WTC11 (cell line): Measurements from ENCODE around the gene TSSC4. TPM values are rescaled to one million over a fixed set of nuclear protein-coding genes. Genes with fewer than 3 reads are reported as not detected.

Source experiments
- CBFB ChIP-seq: sonication (generic); formaldehyde crosslinking; IDR thresholded peaks from 2 replicates; pipeline ENCODE4 v1.8.1; 2022; ENCODE audit warnings: mild to moderate bottlenecking, low read depth, missing genetic modification reagents
- CREM ChIP-seq: sonication (generic); formaldehyde crosslinking; IDR thresholded peaks from 2 replicates; pipeline ENCODE4 v1.8.1; 2022; ENCODE audit warnings: mild to moderate bottlenecking, missing genetic modification reagents, moderate library complexity
- ETV6 ChIP-seq: sonication (generic); formaldehyde crosslinking; IDR thresholded peaks from 2 replicates; pipeline ENCODE4 v1.8.1; 2022; ENCODE audit warnings: mild to moderate bottlenecking, missing genetic modification reagents
- FOXK1 ChIP-seq: sonication (generic); formaldehyde crosslinking; IDR thresholded peaks from 2 replicates; pipeline ENCODE4 v1.8.0; 2022; ENCODE audit warnings: mild to moderate bottlenecking, moderate library complexity, missing genetic modification reagents
- GABPB1 ChIP-seq: sonication (generic); formaldehyde crosslinking; IDR thresholded peaks from 2 replicates; pipeline ENCODE4 v1.8.1; 2023; ENCODE audit warnings: mild to moderate bottlenecking, missing genetic modification reagents
- HMGA2 ChIP-seq: fragments of 250-450 bp; sonication (Bioruptor Pico); IDR thresholded peaks from 2 replicates; pipeline ENCODE4 v1.4.0; 2021; ENCODE audit warnings: mild to moderate bottlenecking, moderate library complexity
- IRF2 ChIP-seq: sonication (generic); formaldehyde crosslinking; IDR thresholded peaks from 2 replicates; pipeline ENCODE4 v1.8.0; 2022; ENCODE audit warnings: low read depth, missing genetic modification reagents, borderline replicate concordance
- JAZF1 ChIP-seq: fragments of 250-450 bp; sonication (Bioruptor Pico); IDR thresholded peaks from 2 replicates; pipeline ENCODE4 v1.9.0; 2021; ENCODE audit warnings: moderate library complexity, mild to moderate bottlenecking, inconsistent platforms
- NR1H2 ChIP-seq: sonication (generic); formaldehyde crosslinking; IDR thresholded peaks from 2 replicates; pipeline ENCODE4 v1.9.0; 2021; ENCODE audit warnings: mild to moderate bottlenecking, moderate library complexity, missing genetic modification reagents
- NR2C2 ChIP-seq: sonication (generic); formaldehyde crosslinking; IDR thresholded peaks from 2 replicates; pipeline ENCODE4 v1.8.0; 2022; ENCODE audit warnings: mild to moderate bottlenecking, missing genetic modification reagents
- PRRX2 ChIP-seq: fragments of 250-450 bp; sonication (Bioruptor Pico); IDR thresholded peaks from 2 replicates; pipeline ENCODE4 v1.8.0; 2021; ENCODE audit warnings: mild to moderate bottlenecking
- RORB ChIP-seq: fragments of 250-450 bp; sonication (Bioruptor Pico); IDR thresholded peaks from 2 replicates; pipeline ENCODE4 v1.9.0; 2021; ENCODE audit warnings: mild to moderate bottlenecking
- SMAD3 ChIP-seq: sonication (generic); formaldehyde crosslinking; IDR thresholded peaks from 2 replicates; pipeline ENCODE4 v1.8.0; 2022; ENCODE audit warnings: missing genetic modification reagents, mild to moderate bottlenecking, borderline replicate concordance
- SMAD4 ChIP-seq: sonication (generic); formaldehyde crosslinking; IDR thresholded peaks from 2 replicates; pipeline ENCODE4 v1.8.0; 2022; ENCODE audit warnings: mild to moderate bottlenecking, missing genetic modification reagents
- SOX15 ChIP-seq: fragments of 250-450 bp; sonication (Bioruptor Pico); IDR thresholded peaks from 2 replicates; pipeline ENCODE4 v1.9.0; 2021; ENCODE audit warnings: mild to moderate bottlenecking
- TEAD1 ChIP-seq: sonication (generic); formaldehyde crosslinking; IDR thresholded peaks from 2 replicates; pipeline ENCODE4 v1.8.0; 2022; ENCODE audit warnings: mild to moderate bottlenecking, missing genetic modification reagents
- ZNF423 ChIP-seq: fragments of 250-450 bp; sonication (Bioruptor Pico); IDR thresholded peaks from 2 replicates; pipeline ENCODE4 v2.1.2; 2022; ENCODE audit warnings: mild to moderate bottlenecking, moderate library complexity
- total RNA-seq: library from RNA; stranded (reverse); gene quantifications from 3 replicates; pipeline ENCODE4 v1.2.3, GENCODE V29; 2021
- TF ChIP-seq, protein P1 (sequence below): sonication (generic); formaldehyde crosslinking; IDR thresholded peaks from 2 replicates; pipeline ENCODE4 v1.8.0; 2022; ENCODE audit warnings: missing genetic modification reagents
- TF ChIP-seq, protein P2 (sequence below): sonication (generic); formaldehyde crosslinking; IDR thresholded peaks from 2 replicates; pipeline ENCODE4 v1.8.1; 2022; ENCODE audit warnings: missing genetic modification reagents, borderline replicate concordance
- TF ChIP-seq, protein P3 (sequence below): fragments of 250-450 bp; sonication (Bioruptor Pico); IDR thresholded peaks from 2 replicates; pipeline ENCODE4 v2.1.2; 2022; ENCODE audit warnings: mild to moderate bottlenecking, moderate library complexity
- TF ChIP-seq, protein P4 (sequence below): sonication (generic); formaldehyde crosslinking; IDR thresholded peaks from 2 replicates; pipeline ENCODE4 v1.8.0; 2022; ENCODE audit warnings: mild to moderate bottlenecking, missing genetic modification reagents
- TF ChIP-seq, protein P5 (sequence below): fragments of 250-450 bp; sonication (Bioruptor Pico); IDR thresholded peaks from 2 replicates; pipeline ENCODE4 v1.9.0; 2021; ENCODE audit warnings: mild to moderate bottlenecking, borderline replicate concordance
- TF ChIP-seq, protein P6 (sequence below): fragments of 250-450 bp; sonication (Bioruptor Pico); IDR thresholded peaks from 2 replicates; pipeline ENCODE4 v1.9.0; 2021; ENCODE audit warnings: mild to moderate bottlenecking

Gene TSSC4
- total RNA-seq, 1 experiment from 2014 or later, result 41.4 TPM

DNA sequence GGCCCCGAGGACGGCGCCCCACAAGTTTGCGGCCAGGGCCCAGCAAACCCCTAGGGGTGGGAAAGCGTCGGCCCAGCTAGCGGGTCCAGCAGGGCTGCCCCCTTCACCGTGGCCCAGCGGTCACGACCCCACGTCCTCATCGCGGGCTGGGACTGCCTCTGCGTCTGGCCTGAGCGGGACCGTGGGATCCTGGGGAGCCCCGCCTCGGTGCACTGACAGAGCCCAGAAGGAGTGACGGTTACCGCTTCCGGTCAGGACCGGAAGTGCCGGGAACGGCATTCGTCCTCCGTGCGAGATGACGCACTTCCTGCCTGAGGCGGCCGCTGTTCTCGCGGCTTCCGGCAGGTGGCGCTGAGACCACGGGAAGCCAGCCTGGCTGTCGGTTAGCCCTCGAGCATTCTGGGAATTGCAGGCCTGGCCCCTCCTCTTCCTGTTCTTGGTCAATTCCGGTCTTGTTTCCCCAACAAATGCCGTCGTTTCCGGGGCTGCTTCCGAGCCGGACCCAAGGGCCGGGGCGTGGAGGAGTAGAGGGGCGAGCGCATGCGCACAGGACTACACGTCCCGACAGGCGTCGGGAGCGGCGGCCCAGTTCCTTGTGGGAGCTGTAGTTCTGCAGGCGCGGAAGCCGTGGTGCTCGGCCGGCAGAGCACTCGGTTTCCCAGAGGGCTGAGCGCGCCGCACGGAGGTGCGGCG lies at the start of gene TSSC4 (continued):
- TF ChIP-seq SMAD3 (CRISPR knock-in tag) (peak; percentile 13; the same call in 1 of the 2 replicates), CBFB (CRISPR knock-in tag) (peak; percentile 90; the same call in 1 of the 2 replicates), ETV6 (peak; percentile 90), NR1H2 (CRISPR knock-in tag) (no peak), SOX15 (CRISPR knock-in tag) (no peak), IRF2 (no peak), PRRX2 (CRISPR knock-in tag) (peak; percentile 72), RORB (CRISPR knock-in tag) (no peak), FOXK1 (CRISPR knock-in tag) (peak; percentile 78), ZNF423 (CRISPR knock-in tag) (no peak), CREM (CRISPR knock-in tag) (peak; percentile 94), NR2C2 (CRISPR knock-in tag) (no peak), TEAD1 (CRISPR knock-in tag) (peak; percentile 90), GABPB1 (CRISPR knock-in tag) (peak; percentile 88), SMAD4 (CRISPR knock-in tag) (no peak), JAZF1 (CRISPR knock-in tag) (no peak), HMGA2 (no peak)
- TF ChIP-seq, protein P1, sequence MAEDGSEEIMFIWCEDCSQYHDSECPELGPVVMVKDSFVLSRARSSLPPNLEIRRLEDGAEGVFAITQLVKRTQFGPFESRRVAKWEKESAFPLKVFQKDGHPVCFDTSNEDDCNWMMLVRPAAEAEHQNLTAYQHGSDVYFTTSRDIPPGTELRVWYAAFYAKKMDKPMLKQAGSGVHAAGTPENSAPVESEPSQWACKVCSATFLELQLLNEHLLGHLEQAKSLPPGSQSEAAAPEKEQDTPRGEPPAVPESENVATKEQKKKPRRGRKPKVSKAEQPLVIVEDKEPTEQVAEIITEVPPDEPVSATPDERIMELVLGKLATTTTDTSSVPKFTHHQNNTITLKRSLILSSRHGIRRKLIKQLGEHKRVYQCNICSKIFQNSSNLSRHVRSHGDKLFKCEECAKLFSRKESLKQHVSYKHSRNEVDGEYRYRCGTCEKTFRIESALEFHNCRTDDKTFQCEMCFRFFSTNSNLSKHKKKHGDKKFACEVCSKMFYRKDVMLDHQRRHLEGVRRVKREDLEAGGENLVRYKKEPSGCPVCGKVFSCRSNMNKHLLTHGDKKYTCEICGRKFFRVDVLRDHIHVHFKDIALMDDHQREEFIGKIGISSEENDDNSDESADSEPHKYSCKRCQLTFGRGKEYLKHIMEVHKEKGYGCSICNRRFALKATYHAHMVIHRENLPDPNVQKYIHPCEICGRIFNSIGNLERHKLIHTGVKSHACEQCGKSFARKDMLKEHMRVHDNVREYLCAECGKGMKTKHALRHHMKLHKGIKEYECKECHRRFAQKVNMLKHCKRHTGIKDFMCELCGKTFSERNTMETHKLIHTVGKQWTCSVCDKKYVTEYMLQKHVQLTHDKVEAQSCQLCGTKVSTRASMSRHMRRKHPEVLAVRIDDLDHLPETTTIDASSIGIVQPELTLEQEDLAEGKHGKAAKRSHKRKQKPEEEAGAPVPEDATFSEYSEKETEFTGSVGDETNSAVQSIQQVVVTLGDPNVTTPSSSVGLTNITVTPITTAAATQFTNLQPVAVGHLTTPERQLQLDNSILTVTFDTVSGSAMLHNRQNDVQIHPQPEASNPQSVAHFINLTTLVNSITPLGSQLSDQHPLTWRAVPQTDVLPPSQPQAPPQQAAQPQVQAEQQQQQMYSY (CRISPR knock-in tag), result 0 out of 2 replicates have a peak, but pooled peaks have one; percentile 14
- TF ChIP-seq, protein P2, sequence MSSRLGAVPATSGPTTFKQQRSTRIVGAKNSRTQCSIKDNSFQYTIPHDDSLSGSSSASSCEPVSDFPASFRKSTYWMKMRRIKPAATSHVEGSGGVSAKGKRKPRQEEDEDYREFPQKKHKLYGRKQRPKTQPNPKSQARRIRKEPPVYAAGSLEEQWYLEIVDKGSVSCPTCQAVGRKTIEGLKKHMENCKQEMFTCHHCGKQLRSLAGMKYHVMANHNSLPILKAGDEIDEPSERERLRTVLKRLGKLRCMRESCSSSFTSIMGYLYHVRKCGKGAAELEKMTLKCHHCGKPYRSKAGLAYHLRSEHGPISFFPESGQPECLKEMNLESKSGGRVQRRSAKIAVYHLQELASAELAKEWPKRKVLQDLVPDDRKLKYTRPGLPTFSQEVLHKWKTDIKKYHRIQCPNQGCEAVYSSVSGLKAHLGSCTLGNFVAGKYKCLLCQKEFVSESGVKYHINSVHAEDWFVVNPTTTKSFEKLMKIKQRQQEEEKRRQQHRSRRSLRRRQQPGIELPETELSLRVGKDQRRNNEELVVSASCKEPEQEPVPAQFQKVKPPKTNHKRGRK, result no peak
- TF ChIP-seq, protein P3, sequence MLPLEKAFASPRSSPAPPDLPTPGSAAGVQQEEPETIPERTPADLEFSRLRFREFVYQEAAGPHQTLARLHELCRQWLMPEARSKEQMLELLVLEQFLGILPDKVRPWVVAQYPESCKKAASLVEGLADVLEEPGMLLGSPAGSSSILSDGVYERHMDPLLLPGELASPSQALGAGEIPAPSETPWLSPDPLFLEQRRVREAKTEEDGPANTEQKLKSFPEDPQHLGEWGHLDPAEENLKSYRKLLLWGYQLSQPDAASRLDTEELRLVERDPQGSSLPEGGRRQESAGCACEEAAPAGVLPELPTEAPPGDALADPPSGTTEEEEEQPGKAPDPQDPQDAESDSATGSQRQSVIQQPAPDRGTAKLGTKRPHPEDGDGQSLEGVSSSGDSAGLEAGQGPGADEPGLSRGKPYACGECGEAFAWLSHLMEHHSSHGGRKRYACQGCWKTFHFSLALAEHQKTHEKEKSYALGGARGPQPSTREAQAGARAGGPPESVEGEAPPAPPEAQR (CRISPR knock-in tag), result no peak
- TF ChIP-seq, protein P4, sequence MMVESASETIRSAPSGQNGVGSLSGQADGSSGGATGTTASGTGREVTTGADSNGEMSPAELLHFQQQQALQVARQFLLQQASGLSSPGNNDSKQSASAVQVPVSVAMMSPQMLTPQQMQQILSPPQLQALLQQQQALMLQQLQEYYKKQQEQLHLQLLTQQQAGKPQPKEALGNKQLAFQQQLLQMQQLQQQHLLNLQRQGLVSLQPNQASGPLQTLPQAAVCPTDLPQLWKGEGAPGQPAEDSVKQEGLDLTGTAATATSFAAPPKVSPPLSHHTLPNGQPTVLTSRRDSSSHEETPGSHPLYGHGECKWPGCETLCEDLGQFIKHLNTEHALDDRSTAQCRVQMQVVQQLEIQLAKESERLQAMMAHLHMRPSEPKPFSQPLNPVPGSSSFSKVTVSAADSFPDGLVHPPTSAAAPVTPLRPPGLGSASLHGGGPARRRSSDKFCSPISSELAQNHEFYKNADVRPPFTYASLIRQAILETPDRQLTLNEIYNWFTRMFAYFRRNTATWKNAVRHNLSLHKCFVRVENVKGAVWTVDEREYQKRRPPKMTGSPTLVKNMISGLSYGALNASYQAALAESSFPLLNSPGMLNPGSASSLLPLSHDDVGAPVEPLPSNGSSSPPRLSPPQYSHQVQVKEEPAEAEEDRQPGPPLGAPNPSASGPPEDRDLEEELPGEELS (CRISPR knock-in tag), result peak; percentile 74; the same call in 1 of the 2 replicates
- TF ChIP-seq, protein P5, sequence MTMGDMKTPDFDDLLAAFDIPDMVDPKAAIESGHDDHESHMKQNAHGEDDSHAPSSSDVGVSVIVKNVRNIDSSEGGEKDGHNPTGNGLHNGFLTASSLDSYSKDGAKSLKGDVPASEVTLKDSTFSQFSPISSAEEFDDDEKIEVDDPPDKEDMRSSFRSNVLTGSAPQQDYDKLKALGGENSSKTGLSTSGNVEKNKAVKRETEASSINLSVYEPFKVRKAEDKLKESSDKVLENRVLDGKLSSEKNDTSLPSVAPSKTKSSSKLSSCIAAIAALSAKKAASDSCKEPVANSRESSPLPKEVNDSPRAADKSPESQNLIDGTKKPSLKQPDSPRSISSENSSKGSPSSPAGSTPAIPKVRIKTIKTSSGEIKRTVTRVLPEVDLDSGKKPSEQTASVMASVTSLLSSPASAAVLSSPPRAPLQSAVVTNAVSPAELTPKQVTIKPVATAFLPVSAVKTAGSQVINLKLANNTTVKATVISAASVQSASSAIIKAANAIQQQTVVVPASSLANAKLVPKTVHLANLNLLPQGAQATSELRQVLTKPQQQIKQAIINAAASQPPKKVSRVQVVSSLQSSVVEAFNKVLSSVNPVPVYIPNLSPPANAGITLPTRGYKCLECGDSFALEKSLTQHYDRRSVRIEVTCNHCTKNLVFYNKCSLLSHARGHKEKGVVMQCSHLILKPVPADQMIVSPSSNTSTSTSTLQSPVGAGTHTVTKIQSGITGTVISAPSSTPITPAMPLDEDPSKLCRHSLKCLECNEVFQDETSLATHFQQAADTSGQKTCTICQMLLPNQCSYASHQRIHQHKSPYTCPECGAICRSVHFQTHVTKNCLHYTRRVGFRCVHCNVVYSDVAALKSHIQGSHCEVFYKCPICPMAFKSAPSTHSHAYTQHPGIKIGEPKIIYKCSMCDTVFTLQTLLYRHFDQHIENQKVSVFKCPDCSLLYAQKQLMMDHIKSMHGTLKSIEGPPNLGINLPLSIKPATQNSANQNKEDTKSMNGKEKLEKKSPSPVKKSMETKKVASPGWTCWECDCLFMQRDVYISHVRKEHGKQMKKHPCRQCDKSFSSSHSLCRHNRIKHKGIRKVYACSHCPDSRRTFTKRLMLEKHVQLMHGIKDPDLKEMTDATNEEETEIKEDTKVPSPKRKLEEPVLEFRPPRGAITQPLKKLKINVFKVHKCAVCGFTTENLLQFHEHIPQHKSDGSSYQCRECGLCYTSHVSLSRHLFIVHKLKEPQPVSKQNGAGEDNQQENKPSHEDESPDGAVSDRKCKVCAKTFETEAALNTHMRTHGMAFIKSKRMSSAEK (CRISPR knock-in tag), result no peak
- TF ChIP-seq, protein P6, sequence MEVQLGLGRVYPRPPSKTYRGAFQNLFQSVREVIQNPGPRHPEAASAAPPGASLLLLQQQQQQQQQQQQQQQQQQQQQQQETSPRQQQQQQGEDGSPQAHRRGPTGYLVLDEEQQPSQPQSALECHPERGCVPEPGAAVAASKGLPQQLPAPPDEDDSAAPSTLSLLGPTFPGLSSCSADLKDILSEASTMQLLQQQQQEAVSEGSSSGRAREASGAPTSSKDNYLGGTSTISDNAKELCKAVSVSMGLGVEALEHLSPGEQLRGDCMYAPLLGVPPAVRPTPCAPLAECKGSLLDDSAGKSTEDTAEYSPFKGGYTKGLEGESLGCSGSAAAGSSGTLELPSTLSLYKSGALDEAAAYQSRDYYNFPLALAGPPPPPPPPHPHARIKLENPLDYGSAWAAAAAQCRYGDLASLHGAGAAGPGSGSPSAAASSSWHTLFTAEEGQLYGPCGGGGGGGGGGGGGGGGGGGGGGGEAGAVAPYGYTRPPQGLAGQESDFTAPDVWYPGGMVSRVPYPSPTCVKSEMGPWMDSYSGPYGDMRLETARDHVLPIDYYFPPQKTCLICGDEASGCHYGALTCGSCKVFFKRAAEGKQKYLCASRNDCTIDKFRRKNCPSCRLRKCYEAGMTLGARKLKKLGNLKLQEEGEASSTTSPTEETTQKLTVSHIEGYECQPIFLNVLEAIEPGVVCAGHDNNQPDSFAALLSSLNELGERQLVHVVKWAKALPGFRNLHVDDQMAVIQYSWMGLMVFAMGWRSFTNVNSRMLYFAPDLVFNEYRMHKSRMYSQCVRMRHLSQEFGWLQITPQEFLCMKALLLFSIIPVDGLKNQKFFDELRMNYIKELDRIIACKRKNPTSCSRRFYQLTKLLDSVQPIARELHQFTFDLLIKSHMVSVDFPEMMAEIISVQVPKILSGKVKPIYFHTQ (CRISPR knock-in tag), result no peak
